ENCODE results near the gene NABP1. TPM values are rescaled to one million over a fixed set of nuclear protein-coding genes. Genes with fewer than 3 reads are reported as not detected.
A peak's percentile ranks its signal among the peaks of the same experiment; 100 is the strongest.

NABP1 gene
- total RNA-seq, 1 experiment from 2014 or later: 5.8 TPM

DNA sequence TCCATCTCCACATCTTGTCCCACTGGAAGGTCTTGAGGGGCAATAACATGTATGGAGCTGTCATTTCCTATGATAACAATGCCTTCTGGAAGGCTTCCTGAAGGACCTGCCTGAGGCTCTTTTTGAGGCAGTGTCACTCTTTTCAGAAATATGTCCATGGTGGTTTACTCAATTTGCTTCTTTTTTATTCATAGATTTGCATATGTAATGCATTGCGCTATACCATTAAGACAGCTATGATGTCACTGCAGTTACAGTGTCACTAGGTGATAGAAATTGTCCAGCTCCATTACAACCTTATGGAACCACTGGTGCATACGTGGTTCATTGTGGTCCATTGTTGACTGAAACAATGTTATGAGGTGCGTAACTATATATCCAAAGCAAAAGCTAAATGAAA lies 19.9 kb downstream of the NABP1 start (continued):
- TF ChIP-seq, protein P1, sequence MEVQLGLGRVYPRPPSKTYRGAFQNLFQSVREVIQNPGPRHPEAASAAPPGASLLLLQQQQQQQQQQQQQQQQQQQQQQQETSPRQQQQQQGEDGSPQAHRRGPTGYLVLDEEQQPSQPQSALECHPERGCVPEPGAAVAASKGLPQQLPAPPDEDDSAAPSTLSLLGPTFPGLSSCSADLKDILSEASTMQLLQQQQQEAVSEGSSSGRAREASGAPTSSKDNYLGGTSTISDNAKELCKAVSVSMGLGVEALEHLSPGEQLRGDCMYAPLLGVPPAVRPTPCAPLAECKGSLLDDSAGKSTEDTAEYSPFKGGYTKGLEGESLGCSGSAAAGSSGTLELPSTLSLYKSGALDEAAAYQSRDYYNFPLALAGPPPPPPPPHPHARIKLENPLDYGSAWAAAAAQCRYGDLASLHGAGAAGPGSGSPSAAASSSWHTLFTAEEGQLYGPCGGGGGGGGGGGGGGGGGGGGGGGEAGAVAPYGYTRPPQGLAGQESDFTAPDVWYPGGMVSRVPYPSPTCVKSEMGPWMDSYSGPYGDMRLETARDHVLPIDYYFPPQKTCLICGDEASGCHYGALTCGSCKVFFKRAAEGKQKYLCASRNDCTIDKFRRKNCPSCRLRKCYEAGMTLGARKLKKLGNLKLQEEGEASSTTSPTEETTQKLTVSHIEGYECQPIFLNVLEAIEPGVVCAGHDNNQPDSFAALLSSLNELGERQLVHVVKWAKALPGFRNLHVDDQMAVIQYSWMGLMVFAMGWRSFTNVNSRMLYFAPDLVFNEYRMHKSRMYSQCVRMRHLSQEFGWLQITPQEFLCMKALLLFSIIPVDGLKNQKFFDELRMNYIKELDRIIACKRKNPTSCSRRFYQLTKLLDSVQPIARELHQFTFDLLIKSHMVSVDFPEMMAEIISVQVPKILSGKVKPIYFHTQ (CRISPR knock-in tag; IDR thresholded peaks at IDR 0.05): no peak
- TF ChIP-seq NFYB (CRISPR knock-in tag; conservative IDR thresholded peaks at IDR 0.05; ENCODE audit: low read depth): no peak
- no peak for TF ChIP-seq GTF2I (CRISPR knock-in tag; conservative IDR thresholded peaks at IDR 0.05)
- TF ChIP-seq NR2C2 (CRISPR knock-in tag; IDR thresholded peaks at IDR 0.05): no peak

DNA sequence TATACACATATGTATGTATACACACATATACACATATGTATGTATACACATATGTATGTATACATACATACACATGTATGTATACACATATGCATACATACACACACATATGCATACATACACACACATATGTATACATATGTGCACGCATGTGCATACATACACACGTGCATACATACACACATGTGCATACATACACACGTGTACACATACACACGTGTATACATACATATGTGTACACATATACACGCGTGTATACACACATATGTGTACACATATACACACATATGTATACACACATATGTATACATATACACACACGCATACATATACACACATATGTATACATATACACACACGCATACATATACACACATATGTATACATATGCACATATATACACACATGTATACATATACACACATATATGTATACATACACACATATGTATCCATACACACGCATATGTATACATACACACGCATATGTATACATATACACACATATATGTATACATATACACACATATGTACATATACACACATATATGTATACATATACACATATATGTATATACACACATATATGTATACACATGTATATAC lies 21.5 kb downstream of the NABP1 start:
- H3K4me1 Mint-ChIP-seq: peaks cover 14% of the 10 kb centered on the region
- H3K27ac Mint-ChIP-seq: no peak overlapping the region
- CTCF ChIA-PET: no interaction called here
- 0 out of 2 replicates have a peak, but pooled peaks cover 3% of the 10 kb centered on the region for H3K36me3 Mint-ChIP-seq
- ATAC-seq: peak; percentile 36
- H3K4me3 Mint-ChIP-seq: no peak overlapping the region
- H3K27me3 Mint-ChIP-seq (ENCODE audit: low read depth): no peaks in the 10 kb centered on the region
- POLR2A ChIA-PET: no interaction called here
- DNase-seq (ENCODE audit: low spot score): no peak
- peaks cover 21% of the 10 kb centered on the region for H3K9me3 Mint-ChIP-seq
- TF ChIP-seq GRHL2 (CRISPR knock-in tag; IDR thresholded peaks at IDR 0.05; ENCODE audit: insufficient replicate concordance, severe bottlenecking): no peak
- TF ChIP-seq OVOL2 (CRISPR knock-in tag; IDR thresholded peaks at IDR 0.05; ENCODE audit: borderline replicate concordance): no peak
- TF ChIP-seq, protein P2, sequence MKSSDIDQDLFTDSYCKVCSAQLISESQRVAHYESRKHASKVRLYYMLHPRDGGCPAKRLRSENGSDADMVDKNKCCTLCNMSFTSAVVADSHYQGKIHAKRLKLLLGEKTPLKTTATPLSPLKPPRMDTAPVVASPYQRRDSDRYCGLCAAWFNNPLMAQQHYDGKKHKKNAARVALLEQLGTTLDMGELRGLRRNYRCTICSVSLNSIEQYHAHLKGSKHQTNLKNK (CRISPR knock-in tag; IDR thresholded peaks at IDR 0.05): no peak
- TF ChIP-seq ESRRA (CRISPR knock-in tag; IDR thresholded peaks at IDR 0.05; ENCODE audit: borderline replicate concordance): no peak
- TF ChIP-seq, protein P3, sequence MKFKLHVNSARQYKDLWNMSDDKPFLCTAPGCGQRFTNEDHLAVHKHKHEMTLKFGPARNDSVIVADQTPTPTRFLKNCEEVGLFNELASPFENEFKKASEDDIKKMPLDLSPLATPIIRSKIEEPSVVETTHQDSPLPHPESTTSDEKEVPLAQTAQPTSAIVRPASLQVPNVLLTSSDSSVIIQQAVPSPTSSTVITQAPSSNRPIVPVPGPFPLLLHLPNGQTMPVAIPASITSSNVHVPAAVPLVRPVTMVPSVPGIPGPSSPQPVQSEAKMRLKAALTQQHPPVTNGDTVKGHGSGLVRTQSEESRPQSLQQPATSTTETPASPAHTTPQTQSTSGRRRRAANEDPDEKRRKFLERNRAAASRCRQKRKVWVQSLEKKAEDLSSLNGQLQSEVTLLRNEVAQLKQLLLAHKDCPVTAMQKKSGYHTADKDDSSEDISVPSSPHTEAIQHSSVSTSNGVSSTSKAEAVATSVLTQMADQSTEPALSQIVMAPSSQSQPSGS (CRISPR knock-in tag; IDR thresholded peaks at IDR 0.05; ENCODE audit: borderline replicate concordance, low read depth): no peak
- TF ChIP-seq, protein P4, sequence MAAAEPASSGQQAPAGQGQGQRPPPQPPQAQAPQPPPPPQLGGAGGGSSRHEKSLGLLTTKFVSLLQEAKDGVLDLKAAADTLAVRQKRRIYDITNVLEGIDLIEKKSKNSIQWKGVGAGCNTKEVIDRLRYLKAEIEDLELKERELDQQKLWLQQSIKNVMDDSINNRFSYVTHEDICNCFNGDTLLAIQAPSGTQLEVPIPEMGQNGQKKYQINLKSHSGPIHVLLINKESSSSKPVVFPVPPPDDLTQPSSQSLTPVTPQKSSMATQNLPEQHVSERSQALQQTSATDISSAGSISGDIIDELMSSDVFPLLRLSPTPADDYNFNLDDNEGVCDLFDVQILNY (CRISPR knock-in tag; IDR thresholded peaks at IDR 0.05): no peak
- no peak for TF ChIP-seq ZNF671 (CRISPR knock-in tag; IDR thresholded peaks at IDR 0.05)
- TF ChIP-seq CREB1 (CRISPR knock-in tag; IDR thresholded peaks at IDR 0.05): no peak
- TF ChIP-seq, protein P5, sequence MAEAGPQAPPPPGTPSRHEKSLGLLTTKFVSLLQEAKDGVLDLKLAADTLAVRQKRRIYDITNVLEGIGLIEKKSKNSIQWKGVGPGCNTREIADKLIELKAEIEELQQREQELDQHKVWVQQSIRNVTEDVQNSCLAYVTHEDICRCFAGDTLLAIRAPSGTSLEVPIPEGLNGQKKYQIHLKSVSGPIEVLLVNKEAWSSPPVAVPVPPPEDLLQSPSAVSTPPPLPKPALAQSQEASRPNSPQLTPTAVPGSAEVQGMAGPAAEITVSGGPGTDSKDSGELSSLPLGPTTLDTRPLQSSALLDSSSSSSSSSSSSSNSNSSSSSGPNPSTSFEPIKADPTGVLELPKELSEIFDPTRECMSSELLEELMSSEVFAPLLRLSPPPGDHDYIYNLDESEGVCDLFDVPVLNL (CRISPR knock-in tag; IDR thresholded peaks at IDR 0.05; ENCODE audit: borderline replicate concordance, low read depth): no peak
- TF ChIP-seq, protein P1 (CRISPR knock-in tag; IDR thresholded peaks at IDR 0.05): no peak
- TF ChIP-seq NR2C2 (CRISPR knock-in tag; IDR thresholded peaks at IDR 0.05): no peak
- TF ChIP-seq, protein P6, sequence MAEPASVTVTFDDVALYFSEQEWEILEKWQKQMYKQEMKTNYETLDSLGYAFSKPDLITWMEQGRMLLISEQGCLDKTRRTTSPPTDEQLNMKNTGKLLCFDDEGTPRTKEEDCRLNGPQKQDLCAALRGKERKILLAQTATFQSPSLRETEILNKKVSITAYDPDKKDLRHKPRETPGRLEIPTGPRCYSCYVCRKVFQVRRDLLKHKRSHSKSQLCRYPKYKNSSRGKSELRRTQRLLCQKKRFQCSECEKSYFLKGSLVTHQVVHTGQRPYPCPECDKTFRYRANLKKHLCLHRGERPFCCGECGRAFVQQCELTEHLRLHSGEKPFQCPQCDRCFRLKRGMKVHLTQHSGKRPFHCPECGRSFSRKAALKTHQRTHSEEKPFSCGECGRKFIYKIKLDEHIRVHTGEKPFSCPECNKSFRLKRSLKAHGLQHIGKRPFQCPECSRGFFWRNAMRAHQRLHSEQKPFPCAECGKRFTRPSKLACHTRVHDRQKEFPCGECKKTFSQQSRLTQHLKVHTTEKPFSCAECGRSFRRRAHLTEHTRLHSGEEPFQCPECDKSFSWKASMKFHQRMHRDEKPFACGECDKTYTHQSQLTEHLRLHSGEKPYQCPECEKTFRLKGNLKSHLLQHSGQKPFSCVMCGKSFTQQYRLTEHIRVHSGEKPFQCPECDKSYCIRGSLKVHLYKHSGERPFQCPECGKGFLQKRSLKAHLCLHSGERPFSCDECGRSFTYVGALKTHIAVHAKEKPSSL (CRISPR knock-in tag; conservative IDR thresholded peaks at IDR 0.05): no peak
- TF ChIP-seq RELA (CRISPR knock-in tag; IDR thresholded peaks at IDR 0.05; ENCODE audit: borderline replicate concordance): no peak
- TF ChIP-seq, protein P7, sequence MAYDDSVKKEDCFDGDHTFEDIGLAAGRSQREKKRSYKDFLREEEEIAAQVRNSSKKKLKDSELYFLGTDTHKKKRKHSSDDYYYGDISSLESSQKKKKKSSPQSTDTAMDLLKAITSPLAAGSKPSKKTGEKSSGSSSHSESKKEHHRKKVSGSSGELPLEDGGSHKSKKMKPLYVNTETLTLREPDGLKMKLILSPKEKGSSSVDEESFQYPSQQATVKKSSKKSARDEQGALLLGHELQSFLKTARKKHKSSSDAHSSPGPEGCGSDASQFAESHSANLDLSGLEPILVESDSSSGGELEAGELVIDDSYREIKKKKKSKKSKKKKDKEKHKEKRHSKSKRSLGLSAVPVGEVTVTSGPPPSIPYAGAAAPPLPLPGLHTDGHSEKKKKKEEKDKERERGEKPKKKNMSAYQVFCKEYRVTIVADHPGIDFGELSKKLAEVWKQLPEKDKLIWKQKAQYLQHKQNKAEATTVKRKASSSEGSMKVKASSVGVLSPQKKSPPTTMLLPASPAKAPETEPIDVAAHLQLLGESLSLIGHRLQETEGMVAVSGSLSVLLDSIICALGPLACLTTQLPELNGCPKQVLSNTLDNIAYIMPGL (CRISPR knock-in tag; IDR thresholded peaks at IDR 0.05): no peak
- no peak for TF ChIP-seq TEAD1 (CRISPR knock-in tag; IDR thresholded peaks at IDR 0.05)
- no peak for TF ChIP-seq IRF2 (CRISPR knock-in tag; IDR thresholded peaks at IDR 0.05; ENCODE audit: borderline replicate concordance, low read depth)
- TF ChIP-seq TCF7 (CRISPR knock-in tag; IDR thresholded peaks at IDR 0.05; ENCODE audit: low read depth): no peak

Data from WTC11 (cell line).